ENCODE data around the gene ASB10. TPM values are rescaled to one million over a fixed set of nuclear protein-coding genes. Genes with fewer than 3 reads are reported as not detected.

Gene ASB10
- total and polyA plus RNA-seq, 2 donors (not counting 1 experiment from before 2014, with no cell fraction given) = not detected

GRCh38 chr7:151167197-151167961, 19.7 kb downstream of the ASB10 start, which contains the start of gene GBX1:
Gene GBX1 (minus strand): TSS chr7:151167694. CDS start chr7:151167548, 146 bp downstream.
- H2AFZ ChIP-seq (ENCODE audit: low read length) = no peak within 1 kb of the TSS
- no peaks in the 10 kb centered on the region for H3K4me1 ChIP-seq (ENCODE audit: control insufficient read depth, extremely low read depth, insufficient read depth, low read length)
- H3K9me3 ChIP-seq (ENCODE audit: control insufficient read depth, insufficient read depth, low read depth, low read length) = no peaks in the 10 kb centered on the region
- H3K27me3 ChIP-seq (ENCODE audit: control insufficient read depth, insufficient read depth, low read length) = peaks cover 55% of the 10 kb centered on the region
- peak; percentile 25 to 26 for DNase-seq (ENCODE audit: low read depth in 2 of 2)
- peak within 1 kb of the TSS in 1 of 4 experiments; percentile 20 for H3K4me3 ChIP-seq (replicated peaks in 1 of 4; ENCODE audit: control extremely low read depth in 1 of 4, insufficient read depth in 1 of 4, low read depth in 3 of 4, low read length in 4 of 4)
- H3K36me3 ChIP-seq (ENCODE audit: control insufficient read depth, insufficient read depth, low read length) = no peaks in the 10 kb centered on the region
- H3K9ac ChIP-seq (ENCODE audit: insufficient read depth, low read length) = no peak within 1 kb of the TSS
- TF ChIP-seq, protein P1, sequence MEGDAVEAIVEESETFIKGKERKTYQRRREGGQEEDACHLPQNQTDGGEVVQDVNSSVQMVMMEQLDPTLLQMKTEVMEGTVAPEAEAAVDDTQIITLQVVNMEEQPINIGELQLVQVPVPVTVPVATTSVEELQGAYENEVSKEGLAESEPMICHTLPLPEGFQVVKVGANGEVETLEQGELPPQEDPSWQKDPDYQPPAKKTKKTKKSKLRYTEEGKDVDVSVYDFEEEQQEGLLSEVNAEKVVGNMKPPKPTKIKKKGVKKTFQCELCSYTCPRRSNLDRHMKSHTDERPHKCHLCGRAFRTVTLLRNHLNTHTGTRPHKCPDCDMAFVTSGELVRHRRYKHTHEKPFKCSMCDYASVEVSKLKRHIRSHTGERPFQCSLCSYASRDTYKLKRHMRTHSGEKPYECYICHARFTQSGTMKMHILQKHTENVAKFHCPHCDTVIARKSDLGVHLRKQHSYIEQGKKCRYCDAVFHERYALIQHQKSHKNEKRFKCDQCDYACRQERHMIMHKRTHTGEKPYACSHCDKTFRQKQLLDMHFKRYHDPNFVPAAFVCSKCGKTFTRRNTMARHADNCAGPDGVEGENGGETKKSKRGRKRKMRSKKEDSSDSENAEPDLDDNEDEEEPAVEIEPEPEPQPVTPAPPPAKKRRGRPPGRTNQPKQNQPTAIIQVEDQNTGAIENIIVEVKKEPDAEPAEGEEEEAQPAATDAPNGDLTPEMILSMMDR (conservative IDR thresholded peaks at IDR 0.05 in 1 of 2, IDR thresholded peaks at IDR 0.05 in 1 of 2; ENCODE audit: low read depth in 1 of 2, low read length in 2 of 2) = no peak
- peak; percentile 89 for TF ChIP-seq EZH2 (IDR thresholded peaks at IDR 0.05; ENCODE audit: low read length, missing control alignments)
- H4K20me1 ChIP-seq (ENCODE audit: control insufficient read depth, extremely low read depth, insufficient read depth, low read length) = no peaks in the 10 kb centered on the region
- no peak within 1 kb of the TSS for H3K27ac ChIP-seq (ENCODE audit: insufficient read depth, low read length)
- H3K79me2 ChIP-seq (ENCODE audit: control insufficient read depth, insufficient read depth, low read length) = no peaks in the 10 kb centered on the region
- peak within 1 kb of the TSS; percentile 54 for H3K4me2 ChIP-seq (ENCODE audit: extremely low read depth, insufficient read depth, low read length)

DNA sequence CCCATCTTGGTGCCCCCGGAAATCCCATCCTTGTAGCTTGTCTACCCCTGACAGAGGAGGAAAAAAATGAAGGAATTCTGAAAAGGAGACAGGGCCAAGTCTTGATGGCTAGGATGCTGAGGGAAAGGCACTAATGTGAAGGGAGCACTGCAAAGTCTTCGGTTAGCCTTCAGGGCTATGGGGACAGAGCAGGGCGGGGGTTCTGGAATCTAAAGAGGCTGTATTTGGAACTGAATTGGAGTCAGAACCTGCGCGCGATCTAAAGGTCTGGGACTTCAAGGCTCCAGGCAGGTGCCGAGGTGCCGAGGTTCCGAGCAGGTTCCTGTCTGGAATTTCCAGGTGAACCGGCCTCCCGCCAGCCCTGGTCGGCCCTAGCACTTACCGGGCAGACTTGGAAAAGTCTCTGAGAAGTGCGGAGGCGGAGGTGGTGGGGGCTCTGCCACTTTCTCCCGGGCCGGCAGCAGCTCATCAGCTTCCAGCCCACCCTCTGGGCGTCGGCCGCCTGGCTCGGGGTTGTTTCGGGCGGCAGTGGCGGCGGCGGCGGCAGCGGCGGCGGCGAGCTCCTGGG, 20.3 kb downstream of the ASB10 start:
- Histone ChIP-seq H4K20me1 (ENCODE audit: control insufficient read depth, extremely low read depth, insufficient read depth, low read length) (no peaks in the 10 kb centered on the region), H2AFZ (ENCODE audit: low read length) (no peak overlapping the region), H3K79me2 (ENCODE audit: control insufficient read depth, insufficient read depth, low read length) (no peaks in the 10 kb centered on the region), H3K9ac (ENCODE audit: insufficient read depth, low read length) (no peak overlapping the region), H3K9me3 (ENCODE audit: control insufficient read depth, insufficient read depth, low read depth, low read length) (no peaks in the 10 kb centered on the region), H3K4me1 (ENCODE audit: control insufficient read depth, extremely low read depth, insufficient read depth, low read length) (no peaks in the 10 kb centered on the region), H3K27ac (ENCODE audit: insufficient read depth, low read length) (no peak overlapping the region), H3K4me2 (ENCODE audit: extremely low read depth, insufficient read depth, low read length) (peak overlapping the region; percentile 54), H3K4me3 (replicated peaks in 1 of 4; ENCODE audit: control extremely low read depth in 1 of 4, insufficient read depth in 1 of 4, low read depth in 3 of 4, low read length in 4 of 4) (peak overlapping the region in 1 of 4 experiments; percentile 20), H3K27me3 (ENCODE audit: control insufficient read depth, insufficient read depth, low read length) (peaks cover 57% of the 10 kb centered on the region), H3K36me3 (ENCODE audit: control insufficient read depth, insufficient read depth, low read length) (no peaks in the 10 kb centered on the region)
- DNase-seq (ENCODE audit: low read depth in 2 of 2) = no peak
- TF ChIP-seq, protein P1 (conservative IDR thresholded peaks at IDR 0.05 in 1 of 2, IDR thresholded peaks at IDR 0.05 in 1 of 2; ENCODE audit: low read depth in 1 of 2, low read length in 2 of 2) = no peak
- TF ChIP-seq EZH2 (IDR thresholded peaks at IDR 0.05; ENCODE audit: low read length, missing control alignments) = peak; percentile 97

DNA sequence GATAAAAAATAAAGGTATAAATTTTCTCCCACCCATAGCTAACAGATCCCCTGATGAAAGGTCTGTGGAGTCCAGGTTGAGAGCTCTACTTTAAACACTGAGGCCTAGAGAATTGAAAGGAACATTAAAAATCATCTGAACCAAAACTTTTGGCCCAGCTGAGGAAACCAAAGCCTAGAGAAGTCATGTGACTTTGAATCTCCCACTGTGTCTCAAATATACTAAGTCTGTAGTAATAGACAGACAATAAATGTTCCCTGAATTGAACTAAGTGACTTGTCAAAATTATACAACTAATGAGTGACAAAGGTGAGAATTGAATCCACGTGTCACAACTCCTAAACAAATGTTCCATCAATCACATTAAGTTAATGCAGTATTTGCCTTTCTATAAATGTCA, 25.3 kb downstream of the ASB10 start:
- Histone ChIP-seq H2AFZ (ENCODE audit: low read length) (no peak overlapping the region), H3K36me3 (ENCODE audit: control insufficient read depth, insufficient read depth, low read length) (no peaks in the 10 kb centered on the region), H3K4me1 (ENCODE audit: control insufficient read depth, extremely low read depth, insufficient read depth, low read length) (no peaks in the 10 kb centered on the region), H3K4me3 (replicated peaks in 1 of 4; ENCODE audit: control extremely low read depth in 1 of 4, insufficient read depth in 1 of 4, low read depth in 3 of 4, low read length in 4 of 4) (no peak overlapping the region), H3K27ac (ENCODE audit: insufficient read depth, low read length) (no peak overlapping the region), H3K4me2 (ENCODE audit: extremely low read depth, insufficient read depth, low read length) (no peak overlapping the region), H3K79me2 (ENCODE audit: control insufficient read depth, insufficient read depth, low read length) (no peaks in the 10 kb centered on the region), H3K27me3 (ENCODE audit: control insufficient read depth, insufficient read depth, low read length) (peaks cover 51% of the 10 kb centered on the region), H3K9ac (ENCODE audit: insufficient read depth, low read length) (no peak overlapping the region), H4K20me1 (ENCODE audit: control insufficient read depth, extremely low read depth, insufficient read depth, low read length) (no peaks in the 10 kb centered on the region), H3K9me3 (ENCODE audit: control insufficient read depth, insufficient read depth, low read depth, low read length) (no peaks in the 10 kb centered on the region)
- DNase-seq (ENCODE audit: low read depth in 2 of 2) = no peak
- TF ChIP-seq, protein P1 (conservative IDR thresholded peaks at IDR 0.05 in 1 of 2, IDR thresholded peaks at IDR 0.05 in 1 of 2; ENCODE audit: low read depth in 1 of 2, low read length in 2 of 2) = no peak
- no peak for TF ChIP-seq EZH2 (IDR thresholded peaks at IDR 0.05; ENCODE audit: low read length, missing control alignments)

All from fibroblast of lung (primary cell).